ENCODE measurements around the gene IGFN1. TPM values are rescaled to one million over a fixed set of nuclear protein-coding genes. Genes with fewer than 3 reads are reported as not detected.

IGFN1 gene
- total RNA-seq, 1 experiment from 2014 or later, result 0.04 TPM

GRCh38 chr1:201262963-201263608 is 72.5 kb downstream of the IGFN1 start:
- no peaks in the 10 kb centered on the region for H4K20me1 ChIP-seq (ENCODE audit: low read length)
- peaks cover 30% of the 10 kb centered on the region for H3K4me1 ChIP-seq (ENCODE audit: insufficient read depth, low read length)
- H3K9me2 ChIP-seq (replicated peaks; ENCODE audit: low read length), result no peaks in the 10 kb centered on the region
- no peak for TF ChIP-seq CTCF (conservative IDR thresholded peaks at IDR 0.05; ENCODE audit: low read depth, low read length)
- TF ChIP-seq EZH2 (IDR thresholded peaks at IDR 0.05; ENCODE audit: low read length, unreplicated experiment), result no peak
- no peak for TF ChIP-seq EZH2phosphoT487 (IDR thresholded peaks at IDR 0.05; ENCODE audit: borderline replicate concordance, low read length)
- CTCF ChIA-PET, result interaction anchor here (0.8 to 2.7 kb wide), 2 partner anchors 9 to 84 kb away, joined by 3 to 10 read pairs; no protein-coding TSS in a partner anchor
- POLR2A ChIA-PET (ENCODE audit: unreplicated experiment), result no interaction called here
- DNase-seq (no peak), ATAC-seq (no peak)
- no peak overlapping the region for H3K9ac ChIP-seq (ENCODE audit: low read length)
- no peak overlapping the region for H3K4me3 ChIP-seq (ENCODE audit: low read length)
- H3K4me2 ChIP-seq (ENCODE audit: low read length), result no peak overlapping the region
- H3K27ac ChIP-seq (ENCODE audit: low read length), result no peak overlapping the region
- no peaks in the 10 kb centered on the region for H3K9me3 ChIP-seq (ENCODE audit: low read length)
- BruUV-seq (replicated peaks), result no TSS peak
- H3K79me2 ChIP-seq (ENCODE audit: low read length), result no peaks in the 10 kb centered on the region
- no peak overlapping the region for H2AFZ ChIP-seq (ENCODE audit: low read length)
- peaks cover 11% of the 10 kb centered on the region for H3F3A ChIP-seq (ENCODE audit: low read length, unreplicated experiment)
- no peaks in the 10 kb centered on the region for H3K27me3 ChIP-seq (ENCODE audit: low read length)
- intact Hi-C loops (cut with micrococcal nuclease), result no loop called here
- no peaks in the 10 kb centered on the region for H3K36me3 ChIP-seq (ENCODE audit: low read depth, low read length)

GRCh38 chr1:201264072-201264471 is 73.4 kb downstream of the IGFN1 start:
- TF ChIP-seq EZH2 (IDR thresholded peaks at IDR 0.05; ENCODE audit: low read length, unreplicated experiment) (no peak), EZH2phosphoT487 (IDR thresholded peaks at IDR 0.05; ENCODE audit: borderline replicate concordance, low read length) (no peak), CTCF (conservative IDR thresholded peaks at IDR 0.05; ENCODE audit: low read depth, low read length) (no peak)
- H3K9me3 ChIP-seq (ENCODE audit: low read length), result no peaks in the 10 kb centered on the region
- POLR2A ChIA-PET (ENCODE audit: unreplicated experiment), result interaction anchor here (0.5 kb wide), 1 partner anchor 12 kb away, joined by 3 read pairs; no protein-coding TSS in a partner anchor
- no peak overlapping the region for H2AFZ ChIP-seq (ENCODE audit: low read length)
- intact Hi-C loops (cut with micrococcal nuclease), result no loop called here
- H4K20me1 ChIP-seq (ENCODE audit: low read length), result no peaks in the 10 kb centered on the region
- H3K36me3 ChIP-seq (ENCODE audit: low read depth, low read length), result no peaks in the 10 kb centered on the region
- H3K4me1 ChIP-seq (ENCODE audit: insufficient read depth, low read length), result peaks cover 40% of the 10 kb centered on the region
- no peak overlapping the region for H3K4me3 ChIP-seq (ENCODE audit: low read length)
- no peak for DNase-seq
- no peaks in the 10 kb centered on the region for H3K9me2 ChIP-seq (replicated peaks; ENCODE audit: low read length)
- no TSS peak for BruUV-seq (replicated peaks)
- no peak overlapping the region for H3K9ac ChIP-seq (ENCODE audit: low read length)
- H3K27ac ChIP-seq (ENCODE audit: low read length), result no peak overlapping the region
- no peaks in the 10 kb centered on the region for H3K79me2 ChIP-seq (ENCODE audit: low read length)
- H3F3A ChIP-seq (ENCODE audit: low read length, unreplicated experiment), result peaks cover 11% of the 10 kb centered on the region
- no peaks in the 10 kb centered on the region for H3K27me3 ChIP-seq (ENCODE audit: low read length)
- CTCF ChIA-PET, result interaction anchor here (0.8 to 2.7 kb wide), 2 partner anchors 10 to 83 kb away, joined by 3 to 10 read pairs; no protein-coding TSS in a partner anchor
- ATAC-seq, result no peak
- no peak overlapping the region for H3K4me2 ChIP-seq (ENCODE audit: low read length)

- Histone ChIP-seq H3F3A (ENCODE audit: low read length, unreplicated experiment) (peaks cover 11% of the 10 kb centered on the region), H3K4me2 (ENCODE audit: low read length) (no peak overlapping the region), H3K27ac (ENCODE audit: low read length) (no peak overlapping the region), H3K36me3 (ENCODE audit: low read depth, low read length) (no peaks in the 10 kb centered on the region), H3K9ac (ENCODE audit: low read length) (no peak overlapping the region), H3K4me1 (ENCODE audit: insufficient read depth, low read length) (peaks cover 44% of the 10 kb centered on the region), H3K4me3 (ENCODE audit: low read length) (no peak overlapping the region), H3K27me3 (ENCODE audit: low read length) (no peaks in the 10 kb centered on the region), H2AFZ (ENCODE audit: low read length) (no peak overlapping the region), H4K20me1 (ENCODE audit: low read length) (no peaks in the 10 kb centered on the region), H3K9me2 (replicated peaks; ENCODE audit: low read length) (no peaks in the 10 kb centered on the region), H3K79me2 (ENCODE audit: low read length) (no peaks in the 10 kb centered on the region), H3K9me3 (ENCODE audit: low read length) (no peaks in the 10 kb centered on the region)
- no peak for ATAC-seq
- TF ChIP-seq CTCF (conservative IDR thresholded peaks at IDR 0.05; ENCODE audit: low read depth, low read length), result no peak
- no peak for TF ChIP-seq EZH2phosphoT487 (IDR thresholded peaks at IDR 0.05; ENCODE audit: borderline replicate concordance, low read length)
- no peak for TF ChIP-seq EZH2 (IDR thresholded peaks at IDR 0.05; ENCODE audit: low read length, unreplicated experiment)
- POLR2A ChIA-PET (ENCODE audit: unreplicated experiment), result no interaction called here
- CTCF ChIA-PET, result no interaction called here
- DNase-seq, result no peak
- intact Hi-C loops (cut with micrococcal nuclease), result no loop called here
- no TSS peak for BruUV-seq (replicated peaks)
These were observed 73.9 kb downstream of the IGFN1 start for GRCh38 chr1:201264554-201264953.
